GM23338 (cell line): ENCODE results near the gene NANS. TPM values are rescaled to one million over a fixed set of nuclear protein-coding genes. Genes with fewer than 3 reads are reported as not detected.
"Not testable (repeated sequence)": the region's sequence is repeated elsewhere in the genome, so short reads cannot be mapped to it uniquely, and the experiment has no call there.

Source experiments
- ATAC-seq: fragments of 200-7000 bp; cut with Tn5 transposase; 3 replicates; pipeline ENCODE4 v1.9.1; 2020
- DNase-seq: peaks from one replicate; pipeline ENCODE4 v3.0.0-alpha.2; 2015; ENCODE audit warnings: low spot score
- H2AFZ ChIP-seq: fragments of 200-600 bp; sonication (generic); 2 replicates; pipeline ENCODE4 v1.8.0; 2016; ENCODE audit warnings: antibody characterized with exemption, mild to moderate bottlenecking, moderate library complexity
- H3F3A ChIP-seq: fragments of 200-600 bp; sonication (generic); replicated peaks from 2 replicates; pipeline ENCODE4 v1.8.0; 2017; ENCODE audit warnings: antibody characterized with exemption, mixed run types, low read depth
- H3K27ac ChIP-seq: fragments of 200-600 bp; sonication (generic); 2 replicates; pipeline ENCODE4 v1.6.1; 2016; ENCODE audit warnings: low read depth
- H3K27me3 ChIP-seq: fragments of 200-600 bp; sonication (generic); 2 replicates; pipeline ENCODE4 v1.8.0; 2016; ENCODE audit warnings: mild to moderate bottlenecking, mixed run types, moderate library complexity; ENCODE audit not compliant: insufficient read depth
- H3K36me3 ChIP-seq: fragments of 200-600 bp; sonication (generic); 2 replicates; pipeline ENCODE4 v1.8.0; 2016; ENCODE audit warnings: mild to moderate bottlenecking; ENCODE audit not compliant: insufficient read depth
- H3K4me1 ChIP-seq: fragments of 200-600 bp; sonication (generic); 2 replicates; pipeline ENCODE4 v1.8.0; 2016; ENCODE audit warnings: mild to moderate bottlenecking, moderate library complexity; ENCODE audit not compliant: insufficient read depth
- H3K4me2 ChIP-seq: fragments of 200-600 bp; sonication (generic); 2 replicates; pipeline ENCODE4 v1.7.1; 2017; ENCODE audit warnings: mixed run types
- H3K4me3 ChIP-seq: fragments of 200-600 bp; sonication (generic); 2 replicates; pipeline ENCODE4 v1.6.1; 2016; ENCODE audit warnings: mixed run types
- H3K79me2 ChIP-seq: fragments of 200-600 bp; sonication (generic); replicated peaks from 2 replicates; pipeline ENCODE4 v1.8.0; 2017; ENCODE audit warnings: mild to moderate bottlenecking; ENCODE audit not compliant: insufficient read depth
- H3K9me2 ChIP-seq: fragments of 200-600 bp; sonication (generic); 2 replicates; pipeline ENCODE4 v1.8.0; 2017; ENCODE audit not compliant: insufficient read depth
- H4K20me1 ChIP-seq: fragments of 200-600 bp; sonication (generic); replicated peaks from 2 replicates; pipeline ENCODE4 v1.8.0; 2017; ENCODE audit warnings: mild to moderate bottlenecking; ENCODE audit not compliant: insufficient read depth
- H3K27ac Mint-ChIP-seq: 2 replicates; pipeline ENCODE4 v1.8.0; 2020; ENCODE audit warnings: inconsistent platforms, mild to moderate bottlenecking, moderate library complexity, mixed read lengths
- H3K27me3 Mint-ChIP-seq: 3 replicates; pipeline ENCODE4 v1.8.0; 2022; ENCODE audit warnings: low read depth, mild to moderate bottlenecking, moderate library complexity, mixed read lengths, inconsistent platforms; ENCODE audit not compliant: insufficient read depth, poor library complexity
- H3K36me3 Mint-ChIP-seq: 3 replicates; pipeline ENCODE4 v1.8.0; 2021; ENCODE audit warnings: low read depth, mild to moderate bottlenecking, inconsistent platforms, moderate library complexity, mixed read lengths
- H3K4me1 Mint-ChIP-seq: 3 replicates; pipeline ENCODE4 v1.8.0; 2020; ENCODE audit warnings: mild to moderate bottlenecking, inconsistent platforms, mixed read lengths
- H3K4me3 Mint-ChIP-seq: 3 replicates; pipeline ENCODE4 v1.8.0; 2021; ENCODE audit warnings: moderate library complexity, mild to moderate bottlenecking, inconsistent platforms, mixed read lengths
- H3K9me3 Mint-ChIP-seq: 3 replicates; pipeline ENCODE4 v1.8.0; 2020; ENCODE audit warnings: moderate library complexity, mild to moderate bottlenecking, inconsistent platforms, mixed read lengths
- CREB1 ChIP-seq: fragments of 250-450 bp; sonication (Bioruptor Pico); IDR thresholded peaks from 2 replicates; pipeline ENCODE4 v1.5.0; 2020; ENCODE audit warnings: low read depth, mild to moderate bottlenecking, moderate library complexity
- EZH2phosphoT487 ChIP-seq: fragments of 200-600 bp; sonication (generic); IDR thresholded peaks from one replicate; pipeline ENCODE4 v1.8.1; 2018; ENCODE audit warnings: antibody characterized with exemption; ENCODE audit not compliant: unreplicated experiment
- NANOG ChIP-seq: IDR thresholded peaks from 2 replicates; pipeline ENCODE4 v1.6.1; 2016; ENCODE audit warnings: antibody characterized with exemption, borderline replicate concordance
- polyA plus RNA-seq: library from polyadenylated mRNA; unstranded; fragments of >200 nt; fragmentation: Nextera tagmentation; extraction: Ambion mirVana; gene quantifications from 2 replicates; pipeline ENCODE4 v1.2.1, GENCODE V29; 2016
- total RNA-seq: library from RNA; depleted of rRNA; stranded (reverse); fragments of >200 nt; shearing (Covaris generic); gene quantifications from 2 replicates; pipeline ENCODE4 v1.2.3, GENCODE V29; 2014
- TF ChIP-seq, protein P1 (sequence below), 2 experiments: fragments of 200-600 bp in 1 of 2; sonication (generic) in 1 of 2; conservative IDR thresholded peaks; 2 replicates each; pipeline versions ENCODE4 v1.5.1 to v1.6.1; 2016 to 2017; ENCODE audit warnings: antibody characterized with exemption in 2 of 2, low read depth in 2 of 2, mild to moderate bottlenecking in 2 of 2, moderate library complexity in 1 of 2
- TF ChIP-seq, protein P2 (sequence below): fragments of 250-450 bp; sonication (Bioruptor Pico); IDR thresholded peaks from 2 replicates; pipeline ENCODE4 v1.5.0; 2020; ENCODE audit warnings: mild to moderate bottlenecking, moderate library complexity

NANS gene
- total and polyA plus RNA-seq, 2 experiments from 2014 or later, result 67.3 to 77.4 TPM

DNA sequence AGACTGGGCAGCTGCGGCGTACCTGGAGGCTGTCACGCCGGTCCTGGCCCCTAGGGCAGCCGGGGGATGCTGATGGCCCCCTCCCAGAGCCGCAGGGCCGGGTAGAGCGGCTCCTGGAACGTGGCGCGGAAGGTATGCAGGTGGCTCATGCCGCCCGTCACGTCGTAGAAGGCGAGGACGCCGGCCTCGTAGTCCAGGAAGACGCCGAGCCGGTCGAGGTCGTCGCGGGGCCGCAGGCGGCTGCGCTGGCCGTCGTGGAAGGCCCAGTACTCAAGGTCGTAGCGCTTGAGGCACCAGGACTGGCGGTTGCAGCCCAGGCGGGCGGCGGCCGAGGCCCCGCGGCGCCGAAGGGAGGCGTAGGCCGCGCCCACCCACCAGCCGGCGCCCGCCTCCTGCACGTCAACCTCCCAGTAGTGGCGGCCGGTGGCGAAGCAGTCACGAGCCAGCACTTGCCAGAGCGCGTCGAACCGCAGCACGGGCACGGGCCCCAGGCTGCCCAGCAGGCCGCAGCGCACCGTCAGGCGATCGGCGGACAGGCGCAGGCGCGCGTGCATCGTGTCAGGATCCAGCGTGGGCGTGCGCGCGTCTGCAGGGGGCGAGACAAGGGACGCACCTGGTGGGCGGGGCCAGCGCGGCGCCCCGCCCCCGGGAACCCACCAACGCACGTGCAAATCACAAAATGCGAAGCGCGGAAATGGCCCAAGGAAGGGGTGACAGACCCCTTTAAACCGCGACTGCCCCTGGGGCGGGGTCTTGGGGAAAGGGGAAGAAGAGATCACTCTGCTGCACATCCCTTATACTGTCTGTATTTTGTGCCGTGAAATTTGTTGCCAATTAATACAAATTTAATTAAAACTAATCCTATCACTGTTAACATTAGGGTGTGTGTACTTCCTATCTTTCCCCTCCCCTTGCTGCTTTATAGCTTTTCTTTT is 31.2 kb downstream of the NANS start:
- Histone ChIP-seq H2AFZ (no peak overlapping the region), H4K20me1 (no peaks in the 10 kb centered on the region; the same call in 1 of the 2 replicates), H3K4me1 (peaks cover 34% of the 10 kb centered on the region), H3F3A (0 out of 2 replicates have a peak, but pooled peaks cover 9% of the 10 kb centered on the region), H3K4me3 (peak overlapping the region; percentile 47), H3K27ac (no peak overlapping the region), H3K4me2 (peak overlapping the region; percentile 69; the same call in 1 of the 2 replicates), H3K79me2 (no peaks in the 10 kb centered on the region), H3K9me2 (no peaks in the 10 kb centered on the region), H3K36me3 (no peaks in the 10 kb centered on the region), H3K27me3 (peaks cover 18% of the 10 kb centered on the region; the same call in 1 of the 2 replicates)
- Mint-ChIP-seq H3K27ac (no peak overlapping the region), H3K27me3 (peaks cover 18% of the 10 kb centered on the region), H3K4me1 (peaks cover 48% of the 10 kb centered on the region), H3K4me3 (peak overlapping the region; percentile 59; the same call in 2 of the 3 replicates), H3K9me3 (peaks cover 6% of the 10 kb centered on the region; the same call in 2 of the 3 replicates), H3K36me3 (peaks cover 25% of the 10 kb centered on the region)
- peak; percentile 77 for ATAC-seq
- TF ChIP-seq, protein P1, sequence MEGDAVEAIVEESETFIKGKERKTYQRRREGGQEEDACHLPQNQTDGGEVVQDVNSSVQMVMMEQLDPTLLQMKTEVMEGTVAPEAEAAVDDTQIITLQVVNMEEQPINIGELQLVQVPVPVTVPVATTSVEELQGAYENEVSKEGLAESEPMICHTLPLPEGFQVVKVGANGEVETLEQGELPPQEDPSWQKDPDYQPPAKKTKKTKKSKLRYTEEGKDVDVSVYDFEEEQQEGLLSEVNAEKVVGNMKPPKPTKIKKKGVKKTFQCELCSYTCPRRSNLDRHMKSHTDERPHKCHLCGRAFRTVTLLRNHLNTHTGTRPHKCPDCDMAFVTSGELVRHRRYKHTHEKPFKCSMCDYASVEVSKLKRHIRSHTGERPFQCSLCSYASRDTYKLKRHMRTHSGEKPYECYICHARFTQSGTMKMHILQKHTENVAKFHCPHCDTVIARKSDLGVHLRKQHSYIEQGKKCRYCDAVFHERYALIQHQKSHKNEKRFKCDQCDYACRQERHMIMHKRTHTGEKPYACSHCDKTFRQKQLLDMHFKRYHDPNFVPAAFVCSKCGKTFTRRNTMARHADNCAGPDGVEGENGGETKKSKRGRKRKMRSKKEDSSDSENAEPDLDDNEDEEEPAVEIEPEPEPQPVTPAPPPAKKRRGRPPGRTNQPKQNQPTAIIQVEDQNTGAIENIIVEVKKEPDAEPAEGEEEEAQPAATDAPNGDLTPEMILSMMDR (conservative IDR thresholded peaks at IDR 0.05; ENCODE audit: low read depth in 2 of 2), result peak in 1 of 2 experiments; percentile 30; a peak in 3 of 4 replicates
- no peak for TF ChIP-seq EZH2phosphoT487
- TF ChIP-seq CREB1 (CRISPR knock-in tag), result peak; percentile 44
- DNase-seq, result peak; percentile 86

DNA sequence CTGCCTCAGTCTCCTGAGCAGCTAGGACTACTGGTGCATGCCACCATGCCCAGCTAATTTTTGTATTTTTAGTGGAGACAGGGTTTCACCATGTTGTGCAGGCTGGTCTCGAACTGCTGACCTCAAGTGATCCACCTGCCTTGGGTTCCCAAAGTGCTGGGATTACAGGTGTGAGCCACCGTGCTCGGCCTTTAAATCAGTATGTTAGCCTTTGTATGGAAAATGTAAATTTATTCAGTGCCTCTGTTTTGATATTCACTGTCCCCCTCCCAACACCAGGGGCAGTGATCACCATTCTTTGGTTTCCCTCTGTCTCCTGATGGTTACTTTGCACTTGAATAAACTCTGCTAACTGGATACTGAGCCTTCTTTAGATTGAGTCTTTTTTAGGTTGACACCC is 34.1 kb downstream of the NANS start:
- H4K20me1 ChIP-seq, H3K27ac Mint-ChIP-seq, H3F3A ChIP-seq, H3K36me3 ChIP-seq, H2AFZ ChIP-seq, H3K79me2 ChIP-seq, H3K9me2 ChIP-seq, H3K9me3 Mint-ChIP-seq, H3K27ac ChIP-seq: not testable (repeated sequence)
- Histone ChIP-seq H3K4me2 (peak overlapping the region; percentile 14; the same call in 1 of the 2 replicates), H3K4me1 (peaks cover 33% of the 10 kb centered on the region), H3K4me3 (0 out of 2 replicates have a peak overlapping the region, but pooled peaks have one; percentile 2), H3K27me3 (peaks cover 18% of the 10 kb centered on the region; the same call in 1 of the 2 replicates)
- ATAC-seq, result peak; percentile 23
- H3K36me3 Mint-ChIP-seq, result peaks cover 23% of the 10 kb centered on the region
- peaks cover 51% of the 10 kb centered on the region for H3K4me1 Mint-ChIP-seq
- peak; percentile 88 for DNase-seq
- TF ChIP-seq, protein P1 (conservative IDR thresholded peaks at IDR 0.05; ENCODE audit: low read depth in 2 of 2), result peak; percentile 28 to 55; a peak in 3 of 4 replicates
- TF ChIP-seq NANOG, result peak; percentile 62
- TF ChIP-seq, protein P2, sequence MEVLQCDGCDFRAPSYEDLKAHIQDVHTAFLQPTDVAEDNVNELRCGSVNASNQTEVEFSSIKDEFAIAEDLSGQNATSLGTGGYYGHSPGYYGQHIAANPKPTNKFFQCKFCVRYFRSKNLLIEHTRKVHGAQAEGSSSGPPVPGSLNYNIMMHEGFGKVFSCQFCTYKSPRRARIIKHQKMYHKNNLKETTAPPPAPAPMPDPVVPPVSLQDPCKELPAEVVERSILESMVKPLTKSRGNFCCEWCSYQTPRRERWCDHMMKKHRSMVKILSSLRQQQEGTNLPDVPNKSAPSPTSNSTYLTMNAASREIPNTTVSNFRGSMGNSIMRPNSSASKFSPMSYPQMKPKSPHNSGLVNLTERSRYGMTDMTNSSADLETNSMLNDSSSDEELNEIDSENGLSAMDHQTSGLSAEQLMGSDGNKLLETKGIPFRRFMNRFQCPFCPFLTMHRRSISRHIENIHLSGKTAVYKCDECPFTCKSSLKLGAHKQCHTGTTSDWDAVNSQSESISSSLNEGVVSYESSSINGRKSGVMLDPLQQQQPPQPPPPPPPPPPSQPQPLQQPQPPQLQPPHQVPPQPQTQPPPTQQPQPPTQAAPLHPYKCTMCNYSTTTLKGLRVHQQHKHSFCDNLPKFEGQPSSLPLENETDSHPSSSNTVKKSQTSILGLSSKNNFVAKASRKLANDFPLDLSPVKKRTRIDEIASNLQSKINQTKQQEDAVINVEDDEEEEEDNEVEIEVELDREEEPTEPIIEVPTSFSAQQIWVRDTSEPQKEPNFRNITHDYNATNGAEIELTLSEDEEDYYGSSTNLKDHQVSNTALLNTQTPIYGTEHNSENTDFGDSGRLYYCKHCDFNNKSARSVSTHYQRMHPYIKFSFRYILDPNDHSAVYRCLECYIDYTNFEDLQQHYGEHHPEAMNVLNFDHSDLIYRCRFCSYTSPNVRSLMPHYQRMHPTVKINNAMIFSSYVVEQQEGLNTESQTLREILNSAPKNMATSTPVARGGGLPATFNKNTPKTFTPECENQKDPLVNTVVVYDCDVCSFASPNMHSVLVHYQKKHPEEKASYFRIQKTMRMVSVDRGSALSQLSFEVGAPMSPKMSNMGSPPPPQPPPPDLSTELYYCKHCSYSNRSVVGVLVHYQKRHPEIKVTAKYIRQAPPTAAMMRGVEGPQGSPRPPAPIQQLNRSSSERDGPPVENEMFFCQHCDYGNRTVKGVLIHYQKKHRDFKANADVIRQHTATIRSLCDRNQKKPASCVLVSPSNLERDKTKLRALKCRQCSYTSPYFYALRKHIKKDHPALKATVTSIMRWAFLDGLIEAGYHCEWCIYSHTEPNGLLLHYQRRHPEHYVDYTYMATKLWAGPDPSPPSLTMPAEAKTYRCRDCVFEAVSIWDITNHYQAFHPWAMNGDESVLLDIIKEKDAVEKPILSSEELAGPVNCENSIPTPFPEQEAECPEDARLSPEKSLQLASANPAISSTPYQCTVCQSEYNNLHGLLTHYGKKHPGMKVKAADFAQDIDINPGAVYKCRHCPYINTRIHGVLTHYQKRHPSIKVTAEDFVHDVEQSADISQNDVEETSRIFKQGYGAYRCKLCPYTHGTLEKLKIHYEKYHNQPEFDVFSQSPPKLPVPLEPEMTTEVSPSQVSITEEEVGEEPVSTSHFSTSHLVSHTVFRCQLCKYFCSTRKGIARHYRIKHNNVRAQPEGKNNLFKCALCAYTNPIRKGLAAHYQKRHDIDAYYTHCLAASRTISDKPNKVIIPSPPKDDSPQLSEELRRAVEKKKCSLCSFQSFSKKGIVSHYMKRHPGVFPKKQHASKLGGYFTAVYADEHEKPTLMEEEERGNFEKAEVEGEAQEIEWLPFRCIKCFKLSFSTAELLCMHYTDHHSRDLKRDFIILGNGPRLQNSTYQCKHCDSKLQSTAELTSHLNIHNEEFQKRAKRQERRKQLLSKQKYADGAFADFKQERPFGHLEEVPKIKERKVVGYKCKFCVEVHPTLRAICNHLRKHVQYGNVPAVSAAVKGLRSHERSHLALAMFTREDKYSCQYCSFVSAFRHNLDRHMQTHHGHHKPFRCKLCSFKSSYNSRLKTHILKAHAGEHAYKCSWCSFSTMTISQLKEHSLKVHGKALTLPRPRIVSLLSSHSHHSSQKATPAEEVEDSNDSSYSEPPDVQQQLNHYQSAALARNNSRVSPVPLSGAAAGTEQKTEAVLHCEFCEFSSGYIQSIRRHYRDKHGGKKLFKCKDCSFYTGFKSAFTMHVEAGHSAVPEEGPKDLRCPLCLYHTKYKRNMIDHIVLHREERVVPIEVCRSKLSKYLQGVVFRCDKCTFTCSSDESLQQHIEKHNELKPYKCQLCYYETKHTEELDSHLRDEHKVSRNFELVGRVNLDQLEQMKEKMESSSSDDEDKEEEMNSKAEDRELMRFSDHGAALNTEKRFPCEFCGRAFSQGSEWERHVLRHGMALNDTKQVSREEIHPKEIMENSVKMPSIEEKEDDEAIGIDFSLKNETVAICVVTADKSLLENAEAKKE (CRISPR knock-in tag), result 0 out of 2 replicates have a peak, but pooled peaks have one; percentile 25
- peak overlapping the region; percentile 30; the same call in 1 of the 3 replicates for H3K4me3 Mint-ChIP-seq
- H3K27me3 Mint-ChIP-seq, result peaks cover 28% of the 10 kb centered on the region
